HFF-Myc (cell line): ENCODE data around the gene FNDC3B.

ENCODE experiments used
- DNase-seq: peaks from one replicate; pipeline ENCODE4 v3.0.0-alpha.2; 2011; ENCODE audit warnings: low read depth; ENCODE audit errors: extremely low read depth
- H3K4me3 ChIP-seq: replicated peaks from 2 replicates; pipeline ENCODE4 v1.5.1; 2011; ENCODE audit warnings: low read depth, mild to moderate bottlenecking, control low read depth, low read length
- CTCF ChIP-seq: IDR thresholded peaks from 2 replicates; pipeline ENCODE4 v1.5.1; 2012; ENCODE audit warnings: mild to moderate bottlenecking, low read depth, low read length, control low read depth; ENCODE audit errors: missing control alignments

FNDC3B gene

GRCh38 chr3:172415323-172415722 is 375.9 kb downstream of the FNDC3B start:
- DNase-seq = peak; percentile 7
- no peak for TF ChIP-seq CTCF

GRCh38 chr3:172437713-172438112 is 398.3 kb downstream of the FNDC3B start:
- DNase-seq = no peak
- no peak for TF ChIP-seq CTCF
- H3K4me3 ChIP-seq = no peak overlapping the region

More at GRCh38 chr3:172415323-172415722, 375.9 kb downstream of the FNDC3B start:
- no peak overlapping the region for H3K4me3 ChIP-seq

GRCh38 chr3:172438186-172438585 is 398.8 kb downstream of the FNDC3B start:
- DNase-seq = no peak
- TF ChIP-seq CTCF = no peak
- no peak overlapping the region for H3K4me3 ChIP-seq

GRCh38 chr3:172441581-172441980 is 402.2 kb downstream of the FNDC3B start:
- H3K4me3 ChIP-seq = no peak overlapping the region
- no peak for DNase-seq
- no peak for TF ChIP-seq CTCF

GRCh38 chr3:172442606-172443005 is 403.2 kb downstream of the FNDC3B start:
- no peak overlapping the region for H3K4me3 ChIP-seq
- no peak for TF ChIP-seq CTCF
- DNase-seq = no peak

GRCh38 chr3:172444821-172445220 is 405.4 kb downstream of the FNDC3B start:
- no peak overlapping the region for H3K4me3 ChIP-seq
- no peak for TF ChIP-seq CTCF
- no peak for DNase-seq

- no peak for DNase-seq
- no peak for TF ChIP-seq CTCF
- H3K4me3 ChIP-seq = no peak overlapping the region
Measured at GRCh38 chr3:172446198-172446597, 406.8 kb downstream of the FNDC3B start.
